Psoas muscle (tissue), 8 donors: Measurements from ENCODE around the gene ATP6V1G1. TPM values are rescaled to one million over a fixed set of nuclear protein-coding genes. Genes with fewer than 3 reads are reported as not detected.

ENCODE experiments used
- ATAC-seq, 4 donors: fragments of 200-7000 bp; cut with Tn5 transposase; one replicate each; pipeline ENCODE4 v1.9.1; 2020; ENCODE audit warnings: moderate library complexity in 3 of 4, mild to moderate bottlenecking in 2 of 4
- DNase-seq, 2 donors: peaks; one replicate each; pipeline ENCODE4 v3.0.0-alpha.2; 2020
- H3K27ac ChIP-seq: fragments of 200-600 bp; one replicate; pipeline ENCODE4 v1.8.0; 2022
- H3K27me3 ChIP-seq, 3 donors: fragments of 200-600 bp in 1 of 3; one replicate each; pipeline versions ENCODE4 v1.6.1 to v1.8.0; 2013 to 2022; ENCODE audit warnings: low read length in 2 of 3, mild to moderate bottlenecking in 2 of 3, moderate library complexity in 1 of 3; ENCODE audit not compliant: insufficient read depth in 3 of 3
- H3K36me3 ChIP-seq, 2 donors: fragments of 200-600 bp in 1 of 2; one replicate each; pipeline versions ENCODE4 v1.6.1 to v1.8.0; 2013 to 2022; ENCODE audit warnings: low read depth in 1 of 2, mild to moderate bottlenecking in 1 of 2, moderate library complexity in 1 of 2; ENCODE audit not compliant: insufficient read depth in 1 of 2
- H3K4me1 ChIP-seq: fragments of 200-600 bp; one replicate; pipeline ENCODE4 v1.8.0; 2022
- H3K4me3 ChIP-seq: fragments of 200-600 bp; one replicate; pipeline ENCODE4 v1.8.0; 2022; ENCODE audit warnings: mild to moderate bottlenecking
- H3K9me3 ChIP-seq: fragments of 200-600 bp; one replicate; pipeline ENCODE4 v1.8.0; 2022
- CTCF ChIP-seq: fragments of 200-600 bp; IDR thresholded peaks from one replicate; pipeline ENCODE4 v1.8.0; 2022; ENCODE audit warnings: antibody characterized with exemption
- WGBS, 3 donors: extraction: QIAGEN DNeasy Blood & Tissue Kit; methylation state at CpG; one replicate each; pipeline versions ENCODE4 v1.1.6 to v1.1.7; 2013; 5-methylcytosine and 5-hydroxymethylcytosine counted together
- intact Hi-C, 2 donors: fragments of 100-400 bp; cut with DNase I; formaldehyde crosslinking; loops; one replicate each; pipeline versions ENCODE4 v1.11.0 to v1.14.2; 2022
- polyA plus RNA-seq, 3 donors: library from polyadenylated mRNA; stranded (reverse); fragments of 200-250 nt; gene quantifications; one replicate each; pipeline ENCODE4 v1.2.3, GENCODE V29; 2013
- total RNA-seq, 4 donors: library from RNA; stranded (reverse); fragmentation: NEBNext Ultra II Directional in 2 of 4; extraction: Animal tissue kit (Norgen Biotek cat#: 25700) in 2 of 4; gene quantifications; one replicate each; pipeline versions ENCODE4 v1.2.1 to v1.2.4, GENCODE V29; 2021 to 2023
- donor health status: healthy with polysubstance abuse.
- donor health status: DM: no; HTN: no; CAD: no; lungs with moderate emphysema.
- donor health status: Bipolar disorder and iron deficiency.
- donor health status: healthy.
- donor health status: DM: yes; HTN: yes; CAD: no.
- donor health status: DM: no; HTN: no; CAD: no.
- donor health status: DM: no; HTN: no; CAD: no.
- donor health status: DM: yes; HTN: yes; CAD: no.

Gene ATP6V1G1
- total and polyA plus RNA-seq, 7 donors = 60.9 to 132 (median 98.8) TPM

DNA sequence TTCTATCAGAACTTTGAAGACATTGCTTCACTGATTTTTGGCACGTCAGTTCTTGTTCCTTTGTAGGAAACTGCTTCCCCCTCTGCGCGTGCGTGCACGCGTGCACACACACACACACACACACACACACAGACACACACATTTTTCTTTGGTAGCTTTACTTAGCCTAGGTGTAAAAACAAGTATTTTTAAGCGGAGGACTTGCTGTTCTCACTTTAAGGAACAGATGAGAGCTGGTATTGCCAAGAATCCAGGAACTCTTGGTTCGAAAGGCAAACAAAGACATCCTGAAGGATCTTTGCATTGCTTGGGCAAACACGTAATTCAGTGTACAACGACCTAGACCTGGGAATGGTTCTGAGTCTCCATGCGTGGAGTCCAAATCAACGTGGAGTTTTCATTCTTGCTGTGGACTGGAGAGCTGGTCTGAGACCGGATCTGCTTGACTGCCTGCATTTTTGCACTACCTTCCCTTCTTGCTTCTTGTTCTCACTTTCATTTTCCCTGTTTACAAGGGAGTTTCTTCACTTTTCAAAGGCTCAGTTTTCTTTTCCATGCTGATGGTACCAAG lies 31.7 kb downstream of the ATP6V1G1 start:
- peaks cover 0 to 34% of the 10 kb centered on the region in 2 donors for H3K36me3 ChIP-seq
- WGBS, 3 donors = 84 to 92% (median 89%) methylated on average over 13 of the region's 13 CpGs
- no peaks in the 10 kb centered on the region for H3K4me1 ChIP-seq
- H3K9me3 ChIP-seq = no peaks in the 10 kb centered on the region
- intact Hi-C loops = no loop called here
- TF ChIP-seq CTCF = no peak
- H3K4me3 ChIP-seq = no peak overlapping the region
- no peaks in the 10 kb centered on the region for H3K27me3 ChIP-seq
- DNase-seq = no peak
- ATAC-seq = no peak
- H3K27ac ChIP-seq = no peak overlapping the region

DNA sequence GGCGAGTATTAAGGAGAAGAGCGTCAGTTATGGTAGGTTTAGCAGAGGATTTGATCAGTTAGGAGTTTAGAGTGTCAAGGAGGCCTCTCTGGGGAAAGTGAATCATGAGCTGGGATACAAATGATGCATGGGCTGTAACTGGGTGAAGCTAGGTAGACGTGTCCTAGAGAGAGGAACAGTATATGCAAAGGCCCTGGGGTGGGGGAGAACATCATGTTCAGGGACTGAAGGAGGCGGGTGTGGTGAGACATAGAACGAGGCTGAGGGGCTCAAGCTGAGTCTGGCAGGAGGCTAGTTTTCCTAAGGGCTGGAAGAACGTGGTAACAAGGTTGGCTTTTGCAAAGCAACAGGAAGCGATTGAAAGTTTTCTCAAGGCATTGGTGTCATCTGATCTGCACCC lies 34.0 kb downstream of the ATP6V1G1 start:
- TF ChIP-seq CTCF = no peak

DNA sequence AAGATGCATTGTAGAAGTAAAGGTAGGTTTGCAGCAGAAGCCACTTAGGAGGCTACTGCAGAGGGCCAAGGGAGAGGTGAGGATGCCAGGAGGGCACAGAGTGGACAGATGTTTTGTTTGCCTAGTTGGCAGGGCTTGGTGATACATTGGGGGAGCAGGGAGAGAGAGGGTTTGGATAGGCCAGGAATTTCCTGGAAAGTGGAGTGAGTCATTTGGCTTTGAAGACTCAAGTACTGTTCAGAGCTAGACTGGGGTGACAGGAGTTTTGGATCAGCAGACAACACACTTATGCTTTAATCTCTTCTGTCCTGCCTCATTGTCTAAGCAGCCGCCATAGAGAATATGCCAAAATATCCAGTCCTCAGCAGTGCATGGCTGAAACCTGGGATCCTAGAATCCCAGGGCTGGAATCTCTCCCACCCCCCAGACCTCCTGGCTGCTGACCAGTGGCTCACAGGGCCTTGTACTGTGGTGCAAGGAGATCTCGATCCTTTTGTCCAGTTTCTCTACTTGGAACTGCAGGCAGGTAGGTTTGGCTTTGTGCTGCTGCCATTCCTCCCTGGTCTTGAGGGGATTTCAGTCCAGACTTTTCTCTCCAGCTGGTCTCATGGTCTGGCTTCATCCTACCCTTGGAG lies 34.5 kb downstream of the ATP6V1G1 start:
- H3K4me3 ChIP-seq = no peak overlapping the region
- no peak overlapping the region for H3K27ac ChIP-seq
- whole genome bisulfite sequencing, 3 donors = 45 to 68% (median 52%) methylated on average over 2 of the region's 2 CpGs
- no peaks in the 10 kb centered on the region for H3K27me3 ChIP-seq
- intact Hi-C loops = no loop called here
- no peaks in the 10 kb centered on the region for H3K9me3 ChIP-seq
- TF ChIP-seq CTCF = no peak
- peaks cover 0 to 41% of the 10 kb centered on the region in 2 donors for H3K36me3 ChIP-seq
- H3K4me1 ChIP-seq = no peaks in the 10 kb centered on the region
- ATAC-seq (peak in 3 of 4 donors; percentile 29 to 65 (median 54)), DNase-seq (no peak)

More for the DNA sequence above, 34.0 kb downstream of the ATP6V1G1 start:
- Histone ChIP-seq H3K4me1 (no peaks in the 10 kb centered on the region), H3K27ac (no peak overlapping the region), H3K36me3 (peaks cover 0 to 36% of the 10 kb centered on the region in 2 donors), H3K4me3 (no peak overlapping the region), H3K27me3 (no peaks in the 10 kb centered on the region), H3K9me3 (no peaks in the 10 kb centered on the region)
- 88 to 90% (median 90%) methylated on average over 7 of the region's 7 CpGs for WGBS, 3 donors
- intact Hi-C loops = no loop called here
- no peak for DNase-seq
- no peak for ATAC-seq

DNA sequence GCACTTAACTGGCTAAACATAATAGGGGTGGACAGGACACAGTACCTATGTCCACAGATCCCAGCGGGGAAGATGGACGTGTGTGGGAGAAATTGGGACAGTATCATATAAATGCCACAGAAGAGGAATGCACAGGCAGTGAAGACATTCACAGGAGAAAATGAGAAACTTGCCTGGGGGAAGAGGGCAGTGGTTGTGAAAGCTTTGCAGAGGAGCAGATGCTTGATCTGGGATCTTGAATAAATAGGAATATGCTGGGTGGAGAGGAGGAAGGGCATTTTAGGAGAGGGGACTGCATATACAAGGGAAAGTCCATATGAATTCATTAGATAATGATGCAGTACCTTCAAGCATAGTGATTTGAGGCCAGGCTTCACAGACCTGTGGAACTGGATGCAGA lies 37.1 kb downstream of the ATP6V1G1 start:
- Histone ChIP-seq H3K4me3 (no peak overlapping the region), H3K36me3 (peaks cover 0 to 48% of the 10 kb centered on the region in 2 donors), H3K27ac (no peak overlapping the region), H3K27me3 (no peaks in the 10 kb centered on the region), H3K4me1 (no peaks in the 10 kb centered on the region), H3K9me3 (no peaks in the 10 kb centered on the region)
- 97 to 98% (median 97%) methylated on average over 2 of the region's 2 CpGs for WGBS, 3 donors
- intact Hi-C loops = no loop called here
- TF ChIP-seq CTCF = no peak
- DNase-seq = no peak
- no peak for ATAC-seq
